GM12872 (cell line): ENCODE data around the gene EPHA2.

ENCODE experiments used
- CTCF ChIP-seq: IDR thresholded peaks from 3 replicates; pipeline ENCODE4 v1.5.1; 2011; ENCODE audit warnings: low read depth, mild to moderate bottlenecking, low read length, moderate library complexity; ENCODE audit not compliant: insufficient read depth

Gene EPHA2

GRCh38 chr1:16174886-16175598, 19.2 kb upstream of the EPHA2 start:
- no peak for TF ChIP-seq CTCF

- no peak for TF ChIP-seq CTCF
These were observed 18.5 kb upstream of the EPHA2 start for GRCh38 chr1:16174261-16174868.

- TF ChIP-seq CTCF, result no peak
These were observed 17.8 kb upstream of the EPHA2 start for GRCh38 chr1:16173447-16174260.

GRCh38 chr1:16172964-16173446, 17.1 kb upstream of the EPHA2 start:
- TF ChIP-seq CTCF, result no peak

GRCh38 chr1:16172218-16172830, 16.5 kb upstream of the EPHA2 start:
- no peak for TF ChIP-seq CTCF

- no peak for TF ChIP-seq CTCF
These were observed 15.7 kb upstream of the EPHA2 start for GRCh38 chr1:16171314-16172151.

GRCh38 chr1:16170283-16170673, 14.4 kb upstream of the EPHA2 start:
- TF ChIP-seq CTCF, result no peak
